PC-9 (cell line): ENCODE data around the gene FGF21. TPM values are rescaled to one million over a fixed set of nuclear protein-coding genes. Genes with fewer than 3 reads are reported as not detected.
A peak's percentile ranks its signal among the peaks of the same experiment; 100 is the strongest.

ENCODE experiments used
- BruUV-seq: library from RNA; stranded (reverse); fragments of 400-500 nt; replicated peaks from 2 replicates; lab custom pipeline; 2021; lab: Mats Ljungman, UMichigan
- CTCF ChIA-PET: fragments of 300-600 bp; sonication (Branson Sonifier 250); formaldehyde crosslinking; loops from one replicate; lab custom pipeline; 2022; ENCODE audit warnings: antibody characterized with exemption; lab: Charles Lee
- POLR2A ChIA-PET: fragments of 300-600 bp; sonication (Branson Sonifier 250); formaldehyde crosslinking; loops from one replicate; lab custom pipeline; 2022; ENCODE audit warnings: antibody characterized with exemption; ENCODE audit not compliant: unreplicated experiment; lab: Charles Lee
- DNase-seq, 2 experiments: peaks; one replicate each; pipeline versions ENCODE4 v3.0.0 to v3.0.0-alpha.2; 2015 to 2022; ENCODE audit warnings: mixed read lengths in 1 of 2
- H2AFZ ChIP-seq: fragments of 200-600 bp; sonication (generic); 2 replicates; pipeline ENCODE4 v1.8.1; 2017; ENCODE audit warnings: antibody characterized with exemption
- H3F3A ChIP-seq: fragments of 200-600 bp; sonication (generic); 2 replicates; pipeline ENCODE4 v1.8.1; 2017; ENCODE audit warnings: antibody characterized with exemption, mild to moderate bottlenecking, low read depth; ENCODE audit not compliant: insufficient read depth
- H3K27ac ChIP-seq: fragments of 200-600 bp; sonication (generic); 2 replicates; pipeline ENCODE4 v1.6.1; 2016; ENCODE audit warnings: mixed run types
- H3K27me3 ChIP-seq: fragments of 200-600 bp; sonication (generic); 2 replicates; pipeline ENCODE4 v1.6.1; 2016; ENCODE audit warnings: low read depth, mixed run types; ENCODE audit not compliant: insufficient read depth
- H3K36me3 ChIP-seq: fragments of 200-600 bp; sonication (generic); 2 replicates; pipeline ENCODE4 v1.6.1; 2016; ENCODE audit warnings: low read depth, mixed run types
- H3K4me1 ChIP-seq: fragments of 200-600 bp; sonication (generic); replicated peaks from 2 replicates; pipeline ENCODE4 v1.6.1; 2016; ENCODE audit warnings: mixed run types; ENCODE audit not compliant: insufficient read depth
- H3K4me2 ChIP-seq: fragments of 200-600 bp; sonication (generic); 2 replicates; pipeline ENCODE4 v1.6.1; 2017; ENCODE audit warnings: mixed run types
- H3K4me3 ChIP-seq: fragments of 200-600 bp; sonication (generic); 2 replicates; pipeline ENCODE4 v1.6.1; 2016; ENCODE audit warnings: mixed run types
- H3K79me2 ChIP-seq: fragments of 200-600 bp; sonication (generic); 2 replicates; pipeline ENCODE4 v1.6.1; 2017; ENCODE audit warnings: low read depth, mixed run types
- H3K9me2 ChIP-seq: fragments of 200-600 bp; sonication (generic); 2 replicates; pipeline ENCODE4 v1.8.1; 2017; ENCODE audit warnings: mild to moderate bottlenecking; ENCODE audit not compliant: insufficient read depth
- H3K9me3 ChIP-seq: fragments of 200-600 bp; sonication (generic); 2 replicates; pipeline ENCODE4 v1.8.1; 2016; ENCODE audit warnings: low read depth; ENCODE audit not compliant: insufficient read depth
- H4K20me1 ChIP-seq: fragments of 200-600 bp; sonication (generic); 2 replicates; pipeline ENCODE4 v1.8.1; 2017; ENCODE audit not compliant: insufficient read depth
- CTCF ChIP-seq: fragments of 200-600 bp; sonication (generic); conservative IDR thresholded peaks from 2 replicates; pipeline ENCODE4 v1.6.1; 2017; ENCODE audit warnings: mixed run types, antibody characterized with exemption, mild to moderate bottlenecking, moderate library complexity
- EZH2 ChIP-seq: fragments of 200-600 bp; sonication (generic); IDR thresholded peaks from 2 replicates; pipeline ENCODE4 v1.8.0; 2017; ENCODE audit warnings: antibody characterized with exemption, low read depth
- intact Hi-C: fragments of 100-400 bp; cut with micrococcal nuclease; formaldehyde crosslinking; loops from one replicate; pipeline ENCODE4 v1.10.0; 2022; ENCODE audit not compliant: unreplicated experiment
- total RNA-seq: library from RNA; stranded (reverse); gene quantifications from 2 replicates; pipeline ENCODE4 v1.2.3, GENCODE V29; 2021

The FGF21 gene
- total RNA-seq, 1 experiment from 2014 or later, result 0.41 TPM

DNA sequence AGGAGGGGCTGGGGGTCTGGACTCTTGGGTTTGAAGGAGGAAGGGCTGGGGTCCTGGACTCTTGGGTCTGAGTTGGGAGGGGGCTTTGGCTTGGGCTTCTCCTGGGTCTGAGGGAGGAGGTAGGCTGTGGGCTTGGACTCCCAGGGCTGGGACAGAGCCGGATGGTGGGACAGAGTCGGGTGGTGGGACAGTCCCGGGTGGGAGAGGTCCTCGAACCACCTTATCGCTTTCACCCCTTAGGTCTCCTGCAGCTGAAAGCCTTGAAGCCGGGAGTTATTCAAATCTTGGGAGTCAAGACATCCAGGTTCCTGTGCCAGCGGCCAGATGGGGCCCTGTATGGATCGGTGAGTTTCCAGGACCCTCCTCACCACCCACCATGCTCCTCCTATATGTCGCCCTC is 1.4 kb downstream of the FGF21 start:
- no peaks in the 10 kb centered on the region for H3K9me2 ChIP-seq
- peaks cover 45% of the 10 kb centered on the region for H3K4me1 ChIP-seq
- BruUV-seq, result no TSS peak
- intact Hi-C loops, result no loop called here
- DNase-seq, result no peak
- no peak overlapping the region for H3K4me3 ChIP-seq
- peaks cover 4% of the 10 kb centered on the region; the same call in 1 of the 2 replicates for H3K27me3 ChIP-seq
- CTCF ChIA-PET, result no interaction called here
- H3K4me2 ChIP-seq, result peak overlapping the region; percentile 10; the same call in 1 of the 2 replicates
- H3K27ac ChIP-seq, result no peak overlapping the region
- H3F3A ChIP-seq, result peaks cover 16% of the 10 kb centered on the region; the same call in 1 of the 2 replicates
- no peaks in the 10 kb centered on the region for H4K20me1 ChIP-seq
- no peak overlapping the region for H2AFZ ChIP-seq
- peaks cover 7% of the 10 kb centered on the region for H3K79me2 ChIP-seq
- POLR2A ChIA-PET, result no interaction called here
- no peaks in the 10 kb centered on the region for H3K9me3 ChIP-seq
- TF ChIP-seq EZH2 (no peak), CTCF (no peak)
- H3K36me3 ChIP-seq, result no peaks in the 10 kb centered on the region

GRCh38 chr19:48757089-48757675 is 1.9 kb downstream of the FGF21 start:
- POLR2A ChIA-PET, result no interaction called here
- BruUV-seq, result no TSS peak
- TF ChIP-seq EZH2 (no peak), CTCF (no peak)

GRCh38 chr19:48757741-48758144 is 2.4 kb downstream of the FGF21 start:
- TF ChIP-seq EZH2 (no peak), CTCF (no peak)
- Histone ChIP-seq H4K20me1 (no peaks in the 10 kb centered on the region), H3K4me1 (peaks cover 44% of the 10 kb centered on the region), H3K4me3 (no peak overlapping the region), H3F3A (peaks cover 9% of the 10 kb centered on the region; the same call in 1 of the 2 replicates), H2AFZ (no peak overlapping the region), H3K79me2 (no peaks in the 10 kb centered on the region), H3K4me2 (no peak overlapping the region), H3K36me3 (no peaks in the 10 kb centered on the region), H3K27ac (no peak overlapping the region), H3K9me2 (no peaks in the 10 kb centered on the region), H3K9me3 (no peaks in the 10 kb centered on the region), H3K27me3 (peaks cover 4% of the 10 kb centered on the region; the same call in 1 of the 2 replicates)
- POLR2A ChIA-PET, result no interaction called here
- no peak for DNase-seq
- no TSS peak for BruUV-seq
- intact Hi-C loops, result no loop called here
- CTCF ChIA-PET, result interaction anchor here (0.6 kb wide), 1 partner anchor 13 kb away, joined by 9 read pairs; no protein-coding TSS in a partner anchor

More at GRCh38 chr19:48757089-48757675, 1.9 kb downstream of the FGF21 start:
- CTCF ChIA-PET, result interaction anchor here (0.6 kb wide), 1 partner anchor 12 kb away, joined by 9 read pairs; no protein-coding TSS in a partner anchor
- DNase-seq, result no peak
- Histone ChIP-seq H3K9me3 (no peaks in the 10 kb centered on the region), H3K4me2 (peak overlapping the region; percentile 10; the same call in 1 of the 2 replicates), H3K4me1 (peaks cover 44% of the 10 kb centered on the region), H3F3A (peaks cover 12% of the 10 kb centered on the region; the same call in 1 of the 2 replicates), H3K27ac (no peak overlapping the region), H3K9me2 (no peaks in the 10 kb centered on the region), H3K4me3 (no peak overlapping the region), H3K79me2 (peaks cover 2% of the 10 kb centered on the region), H3K27me3 (peaks cover 4% of the 10 kb centered on the region; the same call in 1 of the 2 replicates), H3K36me3 (no peaks in the 10 kb centered on the region), H4K20me1 (no peaks in the 10 kb centered on the region), H2AFZ (no peak overlapping the region)
- intact Hi-C loops, result no loop called here
